Stimulated activated memory B cell treated with anti-CD40 and anti-IgM and Interleukin-4, amounts not matched to agents 10 μg/mL and 1 μg/mL and 100 μg/mL, for 72 hours (primary cell): ENCODE data around the gene PARD3.

Experiments used
- ATAC-seq: fragments of 150-1000 bp; cut with Tn5 transposase; 2 replicates; pipeline ENCODE4 v1.10.0; 2021
- H3K27ac Mint-ChIP-seq: one replicate; pipeline ENCODE4 v1.8.0; 2022; ENCODE audit warnings: mild to moderate bottlenecking, mixed read lengths
- H3K27me3 Mint-ChIP-seq: one replicate; pipeline ENCODE4 v1.8.0; 2022; ENCODE audit warnings: mixed read lengths
- H3K36me3 Mint-ChIP-seq: one replicate; pipeline ENCODE4 v1.8.0; 2022; ENCODE audit warnings: mixed read lengths
- H3K4me1 Mint-ChIP-seq: one replicate; pipeline ENCODE4 v1.8.0; 2022; ENCODE audit warnings: mixed read lengths
- H3K4me3 Mint-ChIP-seq: one replicate; pipeline ENCODE4 v1.8.0; 2022; ENCODE audit warnings: mild to moderate bottlenecking, moderate library complexity, mixed read lengths
- H3K9me3 Mint-ChIP-seq: one replicate; pipeline ENCODE4 v1.8.0; 2022; ENCODE audit warnings: mixed read lengths

PARD3 gene

DNA sequence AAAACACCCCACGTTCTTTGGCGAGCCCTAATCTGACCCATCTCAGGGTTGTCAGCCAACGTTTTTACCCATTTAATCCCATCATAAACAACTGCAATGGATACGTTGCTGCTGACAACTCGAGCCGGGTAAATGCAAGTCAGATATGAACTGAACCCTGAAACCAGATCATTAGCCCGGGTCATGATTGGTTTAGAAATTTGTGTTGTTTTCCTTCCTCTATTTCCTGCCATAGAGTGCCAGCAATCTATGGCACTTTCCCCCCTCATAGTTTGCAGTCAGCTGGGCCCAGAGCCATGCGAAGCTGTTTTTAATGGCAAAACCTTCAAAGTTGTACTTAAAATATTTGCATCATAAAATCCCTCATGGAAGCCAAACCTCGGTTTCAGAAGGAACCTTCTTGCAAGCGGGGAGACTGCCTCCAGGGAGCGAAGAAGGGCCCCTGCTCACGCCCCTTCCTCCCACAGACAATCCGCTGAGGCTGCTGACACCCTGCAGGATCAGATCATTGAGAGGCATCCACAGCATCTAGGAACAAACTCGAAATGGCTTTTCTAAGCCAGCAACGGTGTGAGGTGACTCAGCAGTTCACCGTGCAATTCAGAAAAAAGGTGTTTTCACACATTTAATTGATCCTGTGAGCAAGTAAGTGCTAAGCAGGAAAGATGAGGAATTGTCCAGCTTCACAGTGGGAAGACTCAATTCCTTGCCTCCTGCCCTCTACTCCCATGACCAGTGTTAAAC lies 710.1 kb downstream of the PARD3 start:
- Mint-ChIP-seq H3K36me3 (no peaks in the 10 kb centered on the region), H3K27me3 (no peaks in the 10 kb centered on the region), H3K27ac (no peak overlapping the region), H3K4me3 (no peak overlapping the region), H3K9me3 (peaks cover 7% of the 10 kb centered on the region), H3K4me1 (no peaks in the 10 kb centered on the region)
- no peak for ATAC-seq

- Mint-ChIP-seq H3K9me3 (peaks cover 7% of the 10 kb centered on the region), H3K36me3 (no peaks in the 10 kb centered on the region), H3K27ac (no peak overlapping the region), H3K4me3 (no peak overlapping the region), H3K27me3 (no peaks in the 10 kb centered on the region), H3K4me1 (no peaks in the 10 kb centered on the region)
- no peak for ATAC-seq
Measured at GRCh38 chr10:34102893-34103506, 712.1 kb downstream of the PARD3 start.

DNA sequence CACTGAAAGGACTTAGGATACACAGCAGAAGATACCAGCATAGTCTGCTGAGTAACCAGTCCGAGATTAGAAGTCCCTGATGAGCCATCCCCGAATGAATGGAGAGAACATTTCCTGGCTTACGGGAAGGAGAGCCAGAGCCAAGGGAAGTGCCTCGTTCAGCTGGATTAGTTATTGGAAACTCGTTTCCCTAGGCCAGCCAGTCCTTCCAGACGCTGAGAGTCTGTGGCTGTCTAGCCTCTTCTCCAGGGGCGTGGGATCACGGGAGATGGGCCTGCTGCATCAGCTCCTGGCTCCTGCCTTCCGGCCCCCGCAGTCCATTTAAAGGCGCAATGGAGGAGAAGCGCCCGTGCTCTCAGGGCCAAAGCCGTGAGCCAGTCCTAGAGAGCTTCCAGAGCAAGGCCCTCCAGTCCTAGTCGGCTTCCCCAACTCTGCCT lies 712.8 kb downstream of the PARD3 start:
- Mint-ChIP-seq H3K36me3 (no peaks in the 10 kb centered on the region), H3K4me1 (no peaks in the 10 kb centered on the region), H3K9me3 (peaks cover 10% of the 10 kb centered on the region), H3K27ac (no peak overlapping the region), H3K27me3 (no peaks in the 10 kb centered on the region), H3K4me3 (no peak overlapping the region)
- ATAC-seq = no peak

DNA sequence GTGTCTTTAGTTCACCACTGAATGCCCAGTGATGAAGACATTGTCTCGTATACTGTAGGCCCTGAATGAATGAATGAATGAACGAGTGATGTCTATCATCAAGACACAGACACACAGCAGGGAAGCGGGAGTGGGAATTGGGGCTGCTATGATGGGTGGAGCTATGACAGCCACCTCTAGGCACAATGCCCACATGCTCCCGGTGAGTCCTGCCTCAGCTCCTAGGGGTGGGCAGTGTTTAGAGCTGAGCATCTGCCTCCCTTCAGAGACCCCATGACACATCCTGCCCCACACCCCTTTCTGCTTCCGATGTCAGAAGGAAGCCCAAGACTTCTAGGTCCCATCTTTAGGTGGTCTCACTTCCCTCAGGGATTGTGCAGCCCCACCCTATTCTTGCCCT lies 714.1 kb downstream of the PARD3 start:
- H3K36me3 Mint-ChIP-seq = no peaks in the 10 kb centered on the region
- no peak overlapping the region for H3K4me3 Mint-ChIP-seq
- H3K9me3 Mint-ChIP-seq = peaks cover 14% of the 10 kb centered on the region
- no peak overlapping the region for H3K27ac Mint-ChIP-seq
- no peaks in the 10 kb centered on the region for H3K4me1 Mint-ChIP-seq
- no peak for ATAC-seq
- no peaks in the 10 kb centered on the region for H3K27me3 Mint-ChIP-seq

- Mint-ChIP-seq H3K27ac (no peak overlapping the region), H3K9me3 (peaks cover 21% of the 10 kb centered on the region), H3K4me1 (no peaks in the 10 kb centered on the region), H3K4me3 (no peak overlapping the region), H3K27me3 (no peaks in the 10 kb centered on the region), H3K36me3 (peaks cover 5% of the 10 kb centered on the region)
- no peak for ATAC-seq
Measured at GRCh38 chr10:34098821-34099567, 716.1 kb downstream of the PARD3 start.

DNA sequence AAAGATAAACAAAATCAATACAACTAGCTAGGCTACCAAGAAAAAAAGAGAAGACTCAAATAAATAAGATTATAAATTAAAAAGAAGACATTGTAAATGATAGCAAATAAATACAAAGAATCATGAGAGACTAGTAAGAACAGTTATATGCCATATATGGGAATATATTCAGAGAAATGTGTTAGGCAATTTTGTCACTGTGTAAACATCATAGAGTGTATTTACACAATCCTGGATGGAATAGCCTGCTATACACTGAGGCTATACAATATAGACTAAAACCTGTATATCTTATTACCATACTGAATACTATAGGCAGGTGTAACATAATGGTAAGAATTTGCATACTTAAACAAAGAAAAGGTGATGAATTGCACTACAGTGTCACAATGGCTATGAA lies 717.4 kb downstream of the PARD3 start:
- ATAC-seq = no peak
- H3K9me3 Mint-ChIP-seq = peaks cover 21% of the 10 kb centered on the region
- H3K27ac Mint-ChIP-seq = no peak overlapping the region
- peaks cover 5% of the 10 kb centered on the region for H3K36me3 Mint-ChIP-seq
- H3K4me1 Mint-ChIP-seq = no peaks in the 10 kb centered on the region
- no peaks in the 10 kb centered on the region for H3K27me3 Mint-ChIP-seq
- no peak overlapping the region for H3K4me3 Mint-ChIP-seq

DNA sequence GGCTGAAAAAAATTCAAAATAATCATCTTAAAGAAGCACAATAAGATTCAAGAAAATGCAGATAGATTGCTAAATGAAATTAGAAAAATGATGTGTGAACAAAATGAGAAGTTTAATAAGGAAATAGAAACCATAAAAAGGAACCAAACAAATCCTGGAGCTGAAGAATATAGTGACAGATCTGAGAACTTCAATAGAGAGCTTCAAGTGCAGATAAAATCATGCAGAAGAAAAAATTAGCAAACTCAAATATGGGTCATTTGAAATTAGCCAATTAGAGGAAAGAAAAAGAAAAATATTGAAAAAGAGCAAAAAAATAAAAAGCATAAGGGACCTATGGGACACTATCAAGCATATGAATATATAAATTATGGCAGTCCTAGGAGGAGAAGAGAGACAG lies 720.1 kb downstream of the PARD3 start:
- Mint-ChIP-seq H3K27ac (no peak overlapping the region), H3K36me3 (peaks cover 5% of the 10 kb centered on the region), H3K4me1 (no peaks in the 10 kb centered on the region), H3K4me3 (no peak overlapping the region), H3K27me3 (no peaks in the 10 kb centered on the region), H3K9me3 (peaks cover 14% of the 10 kb centered on the region)
- ATAC-seq = no peak

GRCh38 chr10:34094146-34094696 lies 720.9 kb downstream of the PARD3 start:
- Mint-ChIP-seq H3K27me3 (no peaks in the 10 kb centered on the region), H3K36me3 (peaks cover 5% of the 10 kb centered on the region), H3K4me1 (no peaks in the 10 kb centered on the region), H3K9me3 (peaks cover 14% of the 10 kb centered on the region), H3K27ac (no peak overlapping the region), H3K4me3 (no peak overlapping the region)
- no peak for ATAC-seq

GRCh38 chr10:34092891-34093290 lies 722.2 kb downstream of the PARD3 start:
- peaks cover 5% of the 10 kb centered on the region for H3K36me3 Mint-ChIP-seq
- no peaks in the 10 kb centered on the region for H3K4me1 Mint-ChIP-seq
- no peak overlapping the region for H3K27ac Mint-ChIP-seq
- H3K9me3 Mint-ChIP-seq = peaks cover 14% of the 10 kb centered on the region
- no peak overlapping the region for H3K4me3 Mint-ChIP-seq
- ATAC-seq = no peak
- no peaks in the 10 kb centered on the region for H3K27me3 Mint-ChIP-seq

GRCh38 chr10:34091635-34092195 lies 723.4 kb downstream of the PARD3 start:
- H3K4me1 Mint-ChIP-seq = no peaks in the 10 kb centered on the region
- no peaks in the 10 kb centered on the region for H3K27me3 Mint-ChIP-seq
- H3K36me3 Mint-ChIP-seq = peaks cover 5% of the 10 kb centered on the region
- no peak for ATAC-seq
- H3K27ac Mint-ChIP-seq = no peak overlapping the region
- H3K9me3 Mint-ChIP-seq = peaks cover 11% of the 10 kb centered on the region
- no peak overlapping the region for H3K4me3 Mint-ChIP-seq

DNA sequence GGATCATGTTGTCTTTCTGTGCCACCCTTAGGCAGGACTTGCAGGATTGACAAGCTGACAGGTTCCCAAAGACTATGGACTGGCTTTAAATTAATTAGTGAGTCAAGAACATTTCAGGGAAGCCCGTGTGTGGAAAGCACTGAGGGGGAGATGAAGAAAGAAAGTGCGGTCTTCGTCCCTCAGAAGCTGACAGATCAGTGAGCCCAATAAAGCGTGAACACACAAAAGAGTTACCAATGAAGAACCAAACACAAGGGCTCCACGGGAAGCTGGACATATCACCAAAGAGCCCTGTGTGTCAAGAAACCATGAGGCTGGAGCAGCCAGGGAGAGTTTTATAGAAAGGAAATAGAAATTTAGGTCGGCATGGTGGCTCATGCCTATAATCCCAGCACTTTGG lies 725.8 kb downstream of the PARD3 start:
- no peak overlapping the region for H3K4me3 Mint-ChIP-seq
- H3K27me3 Mint-ChIP-seq = no peaks in the 10 kb centered on the region
- ATAC-seq = no peak
- H3K4me1 Mint-ChIP-seq = no peaks in the 10 kb centered on the region
- H3K27ac Mint-ChIP-seq = no peak overlapping the region
- peaks cover 4% of the 10 kb centered on the region for H3K9me3 Mint-ChIP-seq
- H3K36me3 Mint-ChIP-seq = no peaks in the 10 kb centered on the region

- no peak overlapping the region for H3K4me3 Mint-ChIP-seq
- ATAC-seq = no peak
- peaks cover 10% of the 10 kb centered on the region for H3K9me3 Mint-ChIP-seq
- H3K27me3 Mint-ChIP-seq = no peaks in the 10 kb centered on the region
- H3K36me3 Mint-ChIP-seq = no peaks in the 10 kb centered on the region
- H3K27ac Mint-ChIP-seq = no peak overlapping the region
- H3K4me1 Mint-ChIP-seq = no peaks in the 10 kb centered on the region
Measured at GRCh38 chr10:34088208-34088794, 726.8 kb downstream of the PARD3 start.

- Mint-ChIP-seq H3K9me3 (peaks cover 10% of the 10 kb centered on the region), H3K4me3 (no peak overlapping the region), H3K27ac (no peak overlapping the region), H3K27me3 (no peaks in the 10 kb centered on the region), H3K4me1 (no peaks in the 10 kb centered on the region), H3K36me3 (no peaks in the 10 kb centered on the region)
- ATAC-seq = no peak
Measured at GRCh38 chr10:34087095-34087418, 728.0 kb downstream of the PARD3 start.

GRCh38 chr10:34083567-34083966 lies 731.5 kb downstream of the PARD3 start:
- no peak for ATAC-seq
- Mint-ChIP-seq H3K27ac (no peak overlapping the region), H3K4me1 (no peaks in the 10 kb centered on the region)

DNA sequence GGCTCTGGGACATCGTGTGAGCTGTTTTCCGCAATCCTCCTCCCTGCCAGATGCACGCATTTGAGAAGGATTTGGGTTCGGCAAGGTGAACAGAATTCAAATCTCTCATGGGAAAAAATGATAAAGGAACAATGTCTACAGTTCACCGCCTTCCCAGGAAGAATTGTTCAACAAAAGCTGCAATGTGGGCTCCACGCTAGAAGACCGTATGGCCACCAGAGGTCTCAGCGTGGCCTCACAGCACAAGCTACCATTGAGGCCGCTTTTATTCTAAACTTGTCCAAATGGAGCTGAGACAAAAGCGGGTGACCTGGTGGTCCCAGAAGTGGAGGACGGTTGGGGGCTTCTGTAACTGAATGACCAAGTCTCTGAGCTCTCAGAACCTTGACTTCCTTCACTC lies 733.1 kb downstream of the PARD3 start:
- ATAC-seq = no peak

More at GRCh38 chr10:34083567-34083966, 731.5 kb downstream of the PARD3 start:
- Mint-ChIP-seq H3K4me3 (no peak overlapping the region), H3K36me3 (no peaks in the 10 kb centered on the region), H3K27me3 (no peaks in the 10 kb centered on the region), H3K9me3 (peaks cover 10% of the 10 kb centered on the region)

More for the DNA sequence above, 733.1 kb downstream of the PARD3 start:
- H3K4me1 Mint-ChIP-seq = no peaks in the 10 kb centered on the region
- no peak overlapping the region for H3K4me3 Mint-ChIP-seq
- peaks cover 10% of the 10 kb centered on the region for H3K9me3 Mint-ChIP-seq
- no peaks in the 10 kb centered on the region for H3K36me3 Mint-ChIP-seq
- no peak overlapping the region for H3K27ac Mint-ChIP-seq
- no peaks in the 10 kb centered on the region for H3K27me3 Mint-ChIP-seq
